GM12878 (cell line): ENCODE data around the gene YARS2. TPM values are rescaled to one million over a fixed set of nuclear protein-coding genes. Genes with fewer than 3 reads are reported as not detected.

Source experiments
- ATAC-seq: fragments of 200-7000 bp; cut with Tn5 transposase; 3 replicates; pipeline ENCODE4 v1.9.1; 2020; ENCODE audit warnings: mild to moderate bottlenecking, moderate library complexity
- BruUV-seq: library from RNA; stranded (reverse); fragments of 400-500 nt; replicated peaks from 2 replicates; lab custom pipeline; 2021; lab: Mats Ljungman, UMichigan
- CTCF ChIA-PET: fragments of 300-600 bp; sonication (Branson Sonifier 250); formaldehyde crosslinking; extraction: SDS; loops from one replicate; lab custom pipeline; 2021; ENCODE audit warnings: inconsistent platforms; lab: Yijun Ruan, JAX
- POLR2A ChIA-PET: fragments of 350-600 bp; formaldehyde crosslinking; extraction: SDS; loops from one replicate; lab custom pipeline; 2021; ENCODE audit warnings: inconsistent platforms; lab: Charles Lee
- RAD21 ChIA-PET: fragments of 300-600 bp; sonication (Branson Sonifier 250); formaldehyde crosslinking; loops from one replicate; lab custom pipeline; 2023; ENCODE audit warnings: antibody characterized with exemption; ENCODE audit not compliant: unreplicated experiment; lab: Charles Lee
- SMC1A ChIA-PET: fragments of 300-600 bp; sonication (Branson Sonifier 250); formaldehyde crosslinking; loops from one replicate; lab custom pipeline; 2023; ENCODE audit not compliant: unreplicated experiment, uncharacterized antibody; lab: Charles Lee
- DNase-seq: peaks from one replicate; pipeline ENCODE4 v3.0.0-alpha.2; 2011; ENCODE audit warnings: low read depth, low spot score
- FAIRE-seq: peaks from 3 replicates; lab custom pipeline; 2011; peaks lifted over from hg19 to GRCh38; lab: Jason Lieb, UNC
- H2AFZ ChIP-seq: 2 replicates; pipeline ENCODE4 v1.6.0; 2011; ENCODE audit warnings: low read depth, low read length, control low read depth; ENCODE audit not compliant: control insufficient read depth
- H3K27ac ChIP-seq: 2 replicates; pipeline ENCODE4 v1.5.1; 2011; ENCODE audit warnings: control low read depth; ENCODE audit not compliant: control insufficient read depth, insufficient read depth
- H3K27me3 ChIP-seq, 2 experiments: replicated peaks in 1 of 2; 2 replicates each; pipeline versions ENCODE4 v1.6.0 to v1.6.1; 2011; ENCODE audit warnings: low read length in 1 of 2; ENCODE audit not compliant: control insufficient read depth in 2 of 2, insufficient read depth in 2 of 2
- H3K36me3 ChIP-seq, 2 experiments: 2 replicates each; pipeline ENCODE4 v1.5.1; 2011; ENCODE audit warnings: low read length in 1 of 2; ENCODE audit not compliant: control insufficient read depth in 2 of 2, insufficient read depth in 2 of 2
- H3K4me1 ChIP-seq: 2 replicates; pipeline ENCODE4 v1.6.1; 2011; ENCODE audit warnings: mild to moderate bottlenecking, low read length, moderate library complexity, mixed read lengths; ENCODE audit not compliant: control insufficient read depth, insufficient read depth
- H3K4me2 ChIP-seq: 2 replicates; pipeline ENCODE4 v1.6.0; 2011; ENCODE audit warnings: control low read depth; ENCODE audit not compliant: control insufficient read depth, insufficient read depth
- H3K4me3 ChIP-seq: fragments of 200-600 bp; sonication (generic); 2 replicates; pipeline ENCODE4 v1.5.1; 2016
- H3K79me2 ChIP-seq: 2 replicates; pipeline ENCODE4 v1.6.0; 2011; ENCODE audit warnings: low read length; ENCODE audit not compliant: control insufficient read depth, insufficient read depth
- H3K9ac ChIP-seq: 2 replicates; pipeline ENCODE4 v1.8.0; 2011; ENCODE audit warnings: low read length, control low read depth, mixed read lengths; ENCODE audit not compliant: control insufficient read depth, insufficient read depth
- H3K9me3 ChIP-seq: replicated peaks from 3 replicates; pipeline ENCODE4 v1.5.1; 2011; ENCODE audit warnings: mild to moderate bottlenecking, low read length; ENCODE audit not compliant: control insufficient read depth, insufficient read depth
- H4K20me1 ChIP-seq: 2 replicates; pipeline ENCODE4 v1.6.0; 2011; ENCODE audit not compliant: control insufficient read depth, insufficient read depth
- CBX3 ChIP-seq: fragments of 200-600 bp; sonication (generic); IDR thresholded peaks from 2 replicates; pipeline ENCODE4 v1.6.1; 2016; ENCODE audit warnings: low read depth, borderline replicate concordance
- CBX5 ChIP-seq: sonication (generic); IDR thresholded peaks from 2 replicates; pipeline ENCODE4 v1.6.1; 2016; ENCODE audit warnings: low read depth, moderate library complexity, mild to moderate bottlenecking, inconsistent platforms
- CUX1 ChIP-seq: IDR thresholded peaks from 2 replicates; pipeline ENCODE4 v1.6.1; 2012; ENCODE audit warnings: improper control_type of control experiment, low read depth, low read length; ENCODE audit not compliant: insufficient replicate concordance
- FOS ChIP-seq: IDR thresholded peaks from 3 replicates; pipeline ENCODE4 v1.6.1; 2011; ENCODE audit warnings: borderline replicate concordance; ENCODE audit not compliant: insufficient read length; ENCODE audit errors: extremely low read depth
- HDAC6 ChIP-seq: fragments of 200-600 bp; sonication (generic); IDR thresholded peaks from one replicate; pipeline ENCODE4 v1.8.0; 2017; ENCODE audit warnings: antibody characterized with exemption; ENCODE audit not compliant: unreplicated experiment
- LARP7 ChIP-seq: fragments of 450-650 bp; IDR thresholded peaks from 2 replicates; pipeline ENCODE4 v1.6.1; 2017; ENCODE audit warnings: mild to moderate bottlenecking
- MTA3 ChIP-seq: IDR thresholded peaks from 2 replicates; pipeline ENCODE4 v1.6.1; 2012; ENCODE audit warnings: low read length, inconsistent platforms, borderline replicate concordance
- MYC ChIP-seq: IDR thresholded peaks from 2 replicates; pipeline ENCODE4 v1.6.1; 2011; ENCODE audit warnings: mild to moderate bottlenecking, low read length, moderate library complexity, inconsistent platforms; ENCODE audit not compliant: insufficient read depth, insufficient replicate concordance, insufficient read length, severe bottlenecking
- NBN ChIP-seq: fragments of 450-650 bp; IDR thresholded peaks from 2 replicates; pipeline ENCODE4 v1.6.1; 2016
- NFYA ChIP-seq: IDR thresholded peaks from 2 replicates; pipeline ENCODE4 v1.6.1; 2011; ENCODE audit warnings: low read depth, mild to moderate bottlenecking, low read length, improper control_type of control experiment, borderline replicate concordance
- PKNOX1 ChIP-seq: fragments of 450-650 bp; IDR thresholded peaks from 2 replicates; pipeline ENCODE4 v1.6.1; 2016; ENCODE audit warnings: mild to moderate bottlenecking
- PML ChIP-seq: IDR thresholded peaks from 2 replicates; pipeline ENCODE4 v1.6.1; 2012; ENCODE audit warnings: low read length, inconsistent platforms
- STAT3 ChIP-seq: IDR thresholded peaks from 2 replicates; pipeline ENCODE4 v1.6.1; 2011; ENCODE audit warnings: low read depth, low read length, improper control_type of control experiment
- TCF3 ChIP-seq: IDR thresholded peaks from 2 replicates; pipeline ENCODE4 v1.6.1; 2012; ENCODE audit warnings: low read depth, mild to moderate bottlenecking, low read length, borderline replicate concordance; ENCODE audit not compliant: insufficient read depth
- ZBTB4 ChIP-seq: fragments of 450-650 bp; formaldehyde crosslinking; IDR thresholded peaks from 2 replicates; pipeline ENCODE4 v1.4.0; 2022; ENCODE audit warnings: mild to moderate bottlenecking, moderate library complexity
- WGBS: methylation state at CpG from one replicate; pipeline ENCODE4 v1.1.6; 2016; ENCODE audit warnings: low lambda C conversion rate; ENCODE audit not compliant: insufficient replicate concordance, insufficient coverage; ENCODE audit errors: missing lambda C conversion rate; 5-methylcytosine and 5-hydroxymethylcytosine counted together
- in situ Hi-C: fragments of 300-500 bp; cut with MboI; formaldehyde crosslinking; loops from 9 replicates; pipeline ENCODE4 v1.14.3; 2018; ENCODE audit warnings: mixed read lengths
- intact Hi-C: fragments of 100-400 bp; cut with micrococcal nuclease; formaldehyde crosslinking; loops from one replicate; pipeline ENCODE4 v1.14.2; 2022; ENCODE audit not compliant: unreplicated experiment
- polyA plus RNA-seq, 11 experiments: library from polyadenylated mRNA; depleted of rRNA in 4 of 11; unstranded in 6 of 11; stranded (reverse) in 5 of 11; fragments of >200 nt; fragmentation: Nextera tagmentation in 4 of 11; fragmentation: Illumina TruSeq in 1 of 11; extraction: Ambion mirVana in 4 of 11; extraction: Trizol in 1 of 11; gene quantifications; 1 replicate in 1 of 11; 2 replicates in 10 of 11; pipeline versions ENCODE4 v1.2.1 to v1.2.3, GENCODE V29; 2011 to 2016; ENCODE audit warnings: inconsistent platforms in 2 of 11, missing spikeins in 2 of 11, low read depth in 1 of 11
- total RNA-seq, 4 experiments: library from RNA; depleted of rRNA in 3 of 4; stranded (reverse); fragments of >200 nt in 3 of 4; fragmentation: Illumina TruSeq in 1 of 4; extraction: Trizol in 1 of 4; gene quantifications; 2 replicates each; pipeline versions ENCODE4 v1.2.1 to v1.2.3, GENCODE V29; 2013 to 2021

The YARS2 gene
- total and polyA plus RNA-seq, 10 of the 15 experiments (the other 5 are each of a cell fraction or from before 2014, with no cell fraction given), result 13.4 to 46.7 (median 29.6) TPM

GRCh38 chr12:32794281-32794680, 38.6 kb upstream of the YARS2 start:
- ATAC-seq (no peak), DNase-seq (no peak), FAIRE-seq (no peak)
- no peak for TF ChIP-seq STAT3
- TF ChIP-seq TCF3, result no peak
- TF ChIP-seq NBN, result no peak
- no peak for TF ChIP-seq CBX3
- no peak for TF ChIP-seq LARP7
- no peak for TF ChIP-seq NFYA
- TF ChIP-seq PML, result no peak
- no peak for TF ChIP-seq CBX5
- TF ChIP-seq PKNOX1, result no peak
- TF ChIP-seq ZBTB4 (CRISPR knock-in tag), result no peak
- no peak for TF ChIP-seq MYC
- no peak for TF ChIP-seq MTA3
- no peak for TF ChIP-seq HDAC6
- TF ChIP-seq CUX1, result no peak
- no peak for TF ChIP-seq FOS
- H3K4me3 ChIP-seq, result no peak overlapping the region
- ChIA-PET RAD21 (no interaction called here), POLR2A (no interaction called here), SMC1A (no interaction called here), CTCF (no interaction called here)
- intact Hi-C loops (no loop called here), in situ Hi-C loops (no loop called here)
- no peak overlapping the region for H3K27ac ChIP-seq
- no peaks in the 10 kb centered on the region for H3K36me3 ChIP-seq
- no peak overlapping the region for H2AFZ ChIP-seq
- H3K4me1 ChIP-seq, result no peaks in the 10 kb centered on the region
- no peaks in the 10 kb centered on the region for H3K27me3 ChIP-seq
- H3K9me3 ChIP-seq, result no peaks in the 10 kb centered on the region
- BruUV-seq, result no TSS peak
- no peak overlapping the region for H3K9ac ChIP-seq
- H3K4me2 ChIP-seq, result no peak overlapping the region
- H4K20me1 ChIP-seq, result no peaks in the 10 kb centered on the region
- no peaks in the 10 kb centered on the region for H3K79me2 ChIP-seq
- WGBS, result 45% methylated on average over 4 of the region's 4 CpGs
